IMR-90 (cell line): Measurements from ENCODE around the gene TMEM127. TPM values are rescaled to one million over a fixed set of nuclear protein-coding genes. Genes with fewer than 3 reads are reported as not detected.

ENCODE experiments used
- ATAC-seq: fragments of 200-7000 bp; cut with Tn5 transposase; 2 replicates; pipeline ENCODE4 v1.9.1; 2020; ENCODE audit warnings: low read depth, mild to moderate bottlenecking, moderate library complexity
- BruUV-seq: library from RNA; stranded (reverse); fragments of 400-500 nt; replicated peaks from 2 replicates; lab custom pipeline; 2021; lab: Mats Ljungman, UMichigan
- CTCF ChIA-PET: fragments of 300-600 bp; formaldehyde crosslinking; extraction: SDS; loops from one replicate; lab custom pipeline; 2021; ENCODE audit warnings: antibody characterized with exemption; lab: Yijun Ruan, JAX
- POLR2A ChIA-PET: fragments of 300-600 bp; sonication (Branson Sonifier 250); formaldehyde crosslinking; loops from one replicate; lab custom pipeline; 2022; ENCODE audit warnings: antibody characterized with exemption; ENCODE audit not compliant: unreplicated experiment; lab: Charles Lee
- DNase-seq: peaks from one replicate; pipeline ENCODE4 v3.0.0; 2013
- H2AFZ ChIP-seq: replicated peaks from 2 replicates; pipeline ENCODE3; 2013; ENCODE audit warnings: low read length, mild to moderate bottlenecking; ENCODE audit not compliant: poor library complexity
- H2AK5ac ChIP-seq: 2 replicates; pipeline ENCODE4 v1.6.1; 2013; ENCODE audit warnings: low read depth, low read length, inconsistent platforms
- H2AK9ac ChIP-seq: replicated peaks from 2 replicates; pipeline ENCODE3; 2013; ENCODE audit warnings: mild to moderate bottlenecking, low read depth, low read length, moderate library complexity; ENCODE audit not compliant: poor library complexity
- H2BK120ac ChIP-seq: 2 replicates; pipeline ENCODE4 v1.6.1; 2013; ENCODE audit warnings: low read depth, low read length, inconsistent platforms
- H2BK15ac ChIP-seq: 3 replicates; pipeline ENCODE4 v1.6.1; 2013; ENCODE audit warnings: low read depth, low read length, inconsistent platforms
- H2BK20ac ChIP-seq: 2 replicates; pipeline ENCODE4 v1.6.1; 2013; ENCODE audit warnings: low read depth, mild to moderate bottlenecking, inconsistent platforms, low read length, moderate library complexity
- H2BK5ac ChIP-seq: 2 replicates; pipeline ENCODE4 v1.6.1; 2013; ENCODE audit warnings: mild to moderate bottlenecking, low read depth, low read length, inconsistent platforms; ENCODE audit not compliant: poor library complexity, severe bottlenecking
- H3K14ac ChIP-seq: replicated peaks from 2 replicates; pipeline ENCODE4 v1.6.1; 2013; ENCODE audit warnings: low read depth, low read length, inconsistent platforms
- H3K18ac ChIP-seq: 2 replicates; pipeline ENCODE4 v1.6.1; 2013; ENCODE audit warnings: low read depth, low read length, control low read depth
- H3K23ac ChIP-seq: 2 replicates; pipeline ENCODE4 v1.6.1; 2013; ENCODE audit warnings: low read depth, low read length, inconsistent platforms
- H3K27ac ChIP-seq: 2 replicates; pipeline ENCODE4 v1.5.1; 2013; ENCODE audit warnings: mild to moderate bottlenecking, control low read depth, low read length; ENCODE audit not compliant: insufficient read depth
- H3K27me3 ChIP-seq: 2 replicates; pipeline ENCODE4 v1.6.1; 2013; ENCODE audit warnings: low read length; ENCODE audit not compliant: control insufficient read depth, insufficient read depth
- H3K36me3 ChIP-seq: 2 replicates; pipeline ENCODE4 v1.6.1; 2013; ENCODE audit warnings: low read length, mixed read lengths; ENCODE audit not compliant: control insufficient read depth, insufficient read depth
- H3K4ac ChIP-seq: 2 replicates; pipeline ENCODE4 v1.6.1; 2013; ENCODE audit warnings: low read depth, low read length, inconsistent platforms
- H3K4me1 ChIP-seq: 2 replicates; pipeline ENCODE4 v1.6.1; 2013; ENCODE audit warnings: low read length, mixed read lengths; ENCODE audit not compliant: control insufficient read depth, insufficient read depth
- H3K4me2 ChIP-seq: 2 replicates; pipeline ENCODE4 v1.6.1; 2013; ENCODE audit warnings: low read depth, mild to moderate bottlenecking, control low read depth, low read length, moderate library complexity
- H3K4me3 ChIP-seq: 2 replicates; pipeline ENCODE4 v1.5.1; 2013; ENCODE audit warnings: low read depth, mild to moderate bottlenecking, control low read depth, low read length, moderate library complexity; ENCODE audit not compliant: insufficient read depth
- H3K56ac ChIP-seq: 2 replicates; pipeline ENCODE4 v1.6.1; 2013; ENCODE audit warnings: low read length, inconsistent platforms; ENCODE audit not compliant: insufficient read depth; ENCODE audit errors: extremely low read depth
- H3K79me1 ChIP-seq, 2 experiments: 2 replicates each; pipeline ENCODE4 v1.6.1; 2013; ENCODE audit warnings: low read length in 2 of 2, inconsistent platforms in 1 of 2, low read depth in 1 of 2
- H3K9ac ChIP-seq: 2 replicates; pipeline ENCODE4 v1.6.1; 2013; ENCODE audit warnings: low read depth, low read length, control low read depth
- H3K9me1 ChIP-seq: 2 replicates; pipeline ENCODE4 v1.6.1; 2013; ENCODE audit warnings: low read length, inconsistent platforms; ENCODE audit not compliant: insufficient read depth
- H3K9me3 ChIP-seq: 2 replicates; pipeline ENCODE4 v1.6.1; 2013; ENCODE audit warnings: low read length; ENCODE audit not compliant: control insufficient read depth, insufficient read depth
- H4K20me1 ChIP-seq: 2 replicates; pipeline ENCODE4 v1.6.1; 2013; ENCODE audit warnings: low read length, inconsistent platforms; ENCODE audit not compliant: insufficient read depth
- H4K5ac ChIP-seq: 2 replicates; pipeline ENCODE4 v1.6.1; 2013; ENCODE audit warnings: mild to moderate bottlenecking, low read depth, low read length, control low read depth
- H4K8ac ChIP-seq, 2 experiments: 2 replicates each; pipeline ENCODE4 v1.6.1; 2013; ENCODE audit warnings: low read depth in 2 of 2, low read length in 2 of 2, control low read depth in 1 of 2, inconsistent platforms in 1 of 2
- H4K91ac ChIP-seq: 2 replicates; pipeline ENCODE4 v1.6.1; 2013; ENCODE audit warnings: low read depth, low read length, inconsistent platforms; ENCODE audit not compliant: insufficient read depth
- CTCF ChIP-seq: conservative IDR thresholded peaks from 2 replicates; pipeline ENCODE4 v1.5.1; 2012; ENCODE audit warnings: mild to moderate bottlenecking, low read depth, low read length, improper control_type of control experiment
- MAZ ChIP-seq: IDR thresholded peaks from 2 replicates; pipeline ENCODE4 v1.6.1; 2012; ENCODE audit warnings: low read depth, mild to moderate bottlenecking, low read length, improper control_type of control experiment, moderate library complexity, borderline replicate concordance
- RAD21 ChIP-seq: IDR thresholded peaks from 2 replicates; pipeline ENCODE4 v1.6.1; 2012; ENCODE audit warnings: low read length, improper control_type of control experiment
- WGBS, 2 experiments: methylation state at CpG; one replicate each; pipeline versions ENCODE4 v1.1.5 to v1.1.7; 2013; ENCODE audit warnings: missing lambda C conversion rate in 2 of 2; ENCODE audit not compliant: insufficient read length in 1 of 2; ENCODE audit errors: extremely low coverage in 2 of 2; 5-methylcytosine and 5-hydroxymethylcytosine counted together
- dilution Hi-C: fragments of 300-500 bp; cut with HindIII; formaldehyde crosslinking; loops from one replicate; pipeline ENCODE4 v1.14.3; 2018; ENCODE audit warnings: low sequenced_read_pairs; ENCODE audit not compliant: unreplicated experiment
- in situ Hi-C: fragments of 300-500 bp; cut with MboI; formaldehyde crosslinking; loops from 3 replicates; pipeline ENCODE4 v1.14.3; 2019; ENCODE audit warnings: low sequenced_read_pairs, inconsistent platforms, mixed read lengths
- intact Hi-C: fragments of 100-400 bp; cut with micrococcal nuclease; formaldehyde crosslinking; loops from 2 replicates; pipeline ENCODE4 v1.10.0; 2022
- polyA plus RNA-seq, 3 experiments: library from polyadenylated mRNA; depleted of rRNA; stranded (reverse); fragments of >200 nt; gene quantifications; 2 replicates each; pipeline ENCODE4 v1.2.3, GENCODE V29; 2012; ENCODE audit warnings: low replicate concordance in 1 of 3
- total RNA-seq: library from RNA; depleted of rRNA; stranded (reverse); fragments of >200 nt; gene quantifications from 2 replicates; pipeline ENCODE4 v1.2.3, GENCODE V29; 2012

Gene TMEM127
- total and polyA plus RNA-seq, 2 of the 4 experiments (the other 2 are of a cell fraction) = 35.7 to 47.6 TPM

GRCh38 chr2:96207774-96208142 is 58.0 kb downstream of the TMEM127 start:
- Histone ChIP-seq H3K23ac (peak overlapping the region; percentile 70), H3K18ac (no peak overlapping the region), H2BK20ac (no peak overlapping the region), H2BK5ac (peak overlapping the region; percentile 18), H2BK120ac (no peak overlapping the region), H2AFZ (peak overlapping the region; percentile 95), H3K56ac (peak overlapping the region; percentile 62), H2AK5ac (no peak overlapping the region), H2BK15ac (no peak overlapping the region), H3K9ac (peak overlapping the region; percentile 85), H3K4me3 (peak overlapping the region; percentile 60), H4K8ac (peak overlapping the region in 1 of 2 experiments; percentile 6; a peak in 2 of 4 replicates), H2AK9ac (peak overlapping the region; percentile 20), H3K14ac (peak overlapping the region; percentile 73), H3K9me1 (peaks cover 17% of the 10 kb centered on the region; the same call in 1 of the 2 replicates), H3K27me3 (no peaks in the 10 kb centered on the region), H3K4me2 (peak overlapping the region; percentile 93), H3K4ac (peak overlapping the region; percentile 30), H4K91ac (no peak overlapping the region), H3K9me3 (no peaks in the 10 kb centered on the region), H3K79me1 (peaks cover 20 to 41% of the 10 kb centered on the region in 2 experiments), H4K5ac (no peak overlapping the region), H3K4me1 (peaks cover 14% of the 10 kb centered on the region), H3K36me3 (no peaks in the 10 kb centered on the region), H3K27ac (peak overlapping the region; percentile 63), H4K20me1 (peaks cover 48% of the 10 kb centered on the region)
- TF ChIP-seq RAD21 (no peak), CTCF (no peak), MAZ (no peak)
- 0% methylated on average over 8 of the region's 12 CpGs; no CpG with 5 or more reads in 1 of the 2 experiments for WGBS, 2 experiments
- DNase-seq (no peak), ATAC-seq (no peak)
- in situ Hi-C loops (no loop called here), dilution Hi-C loops (no loop called here), intact Hi-C loops (loop anchor here (1.0 to 5.0 kb wide), 3 partner anchors 33 to 60 kb away; partner anchors contain the start of genes CIAO1 and DUSP2)
- ChIA-PET CTCF (interaction anchor here (0.6 kb wide), 1 partner anchor 8 kb away, joined by 3 read pairs; no protein-coding TSS in a partner anchor), POLR2A (interaction anchor here (0.5 kb wide), 1 partner anchor 127 kb away, joined by 4 read pairs; no protein-coding TSS in a partner anchor)
- no TSS peak for BruUV-seq
